Activated T-cell treated with anti-CD3 and anti-CD28 coated beads for 4 hours (primary cell): Measurements from ENCODE around the gene VRK3.
"Not testable (repeated sequence)": the region's sequence is repeated elsewhere in the genome, so short reads cannot be mapped to it uniquely, and the experiment has no call there.

ENCODE experiments used
- DNase-seq: peaks from one replicate; pipeline ENCODE4 v3.0.0-alpha.2; 2020

Gene VRK3, protein sequence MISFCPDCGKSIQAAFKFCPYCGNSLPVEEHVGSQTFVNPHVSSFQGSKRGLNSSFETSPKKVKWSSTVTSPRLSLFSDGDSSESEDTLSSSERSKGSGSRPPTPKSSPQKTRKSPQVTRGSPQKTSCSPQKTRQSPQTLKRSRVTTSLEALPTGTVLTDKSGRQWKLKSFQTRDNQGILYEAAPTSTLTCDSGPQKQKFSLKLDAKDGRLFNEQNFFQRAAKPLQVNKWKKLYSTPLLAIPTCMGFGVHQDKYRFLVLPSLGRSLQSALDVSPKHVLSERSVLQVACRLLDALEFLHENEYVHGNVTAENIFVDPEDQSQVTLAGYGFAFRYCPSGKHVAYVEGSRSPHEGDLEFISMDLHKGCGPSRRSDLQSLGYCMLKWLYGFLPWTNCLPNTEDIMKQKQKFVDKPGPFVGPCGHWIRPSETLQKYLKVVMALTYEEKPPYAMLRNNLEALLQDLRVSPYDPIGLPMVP

DNA sequence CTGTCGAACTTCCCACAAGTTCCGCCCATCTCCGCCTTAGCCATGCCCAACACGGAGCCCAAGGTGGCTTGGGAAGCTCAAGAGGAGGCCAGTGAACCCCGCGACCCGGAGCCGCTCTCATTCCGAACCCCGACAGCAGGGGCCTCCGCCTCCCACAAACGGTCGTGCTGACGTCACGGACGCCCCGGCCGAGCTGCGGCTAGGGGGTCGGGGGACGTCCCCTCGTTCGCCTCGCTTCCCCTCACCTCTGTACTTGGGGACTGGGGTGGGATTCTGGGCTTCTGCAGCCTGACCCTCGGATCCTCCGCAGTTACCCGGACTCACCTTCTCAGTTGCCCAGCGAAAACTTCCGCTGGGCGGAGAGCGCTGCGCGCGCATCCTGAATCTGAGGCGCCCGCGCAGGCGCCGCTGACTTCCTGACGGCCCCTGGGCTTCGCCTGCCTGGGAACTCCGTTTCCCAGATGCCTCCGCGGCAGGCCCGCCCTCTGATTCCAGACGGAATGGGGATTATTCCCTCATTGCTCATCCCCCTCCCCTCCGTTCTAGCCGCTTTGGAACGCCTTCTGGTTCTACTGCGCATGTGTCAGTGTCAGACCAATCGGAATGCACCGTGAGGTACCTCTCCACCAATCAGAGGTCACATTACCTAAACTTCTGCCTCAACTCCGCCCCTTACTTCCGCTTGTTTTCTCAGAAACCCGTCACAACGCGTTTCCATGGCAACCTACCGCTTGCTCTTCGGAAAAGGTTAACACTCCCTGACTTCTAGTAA, at the start of gene VRK3:
VRK3 (minus strand) TSS at position 351 of the 772 bp plus-strand sequence. CDS start 9,210 bp downstream, outside the sequence.
- DNase-seq = peak; percentile 97

DNA sequence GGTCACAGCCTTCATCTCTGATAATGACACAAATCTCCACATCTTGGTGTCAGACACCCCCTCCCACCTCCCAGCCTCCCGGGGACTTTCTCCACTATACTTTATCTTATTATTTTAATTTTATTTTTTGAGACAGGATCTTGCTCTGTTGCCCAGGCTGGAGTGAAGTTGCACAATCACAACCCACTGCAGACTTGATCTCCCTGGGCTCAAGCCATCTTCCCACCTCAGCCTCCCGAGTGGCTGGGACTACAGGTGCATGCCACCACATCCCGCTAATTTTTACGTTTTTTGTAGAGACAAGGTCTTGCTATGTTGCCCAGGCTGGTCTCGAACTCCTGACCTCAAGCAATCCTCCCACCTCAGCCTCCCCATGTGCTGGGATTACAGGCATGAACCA, 43.2 kb upstream of the VRK3 start:
- DNase-seq = not testable (repeated sequence)

DNA sequence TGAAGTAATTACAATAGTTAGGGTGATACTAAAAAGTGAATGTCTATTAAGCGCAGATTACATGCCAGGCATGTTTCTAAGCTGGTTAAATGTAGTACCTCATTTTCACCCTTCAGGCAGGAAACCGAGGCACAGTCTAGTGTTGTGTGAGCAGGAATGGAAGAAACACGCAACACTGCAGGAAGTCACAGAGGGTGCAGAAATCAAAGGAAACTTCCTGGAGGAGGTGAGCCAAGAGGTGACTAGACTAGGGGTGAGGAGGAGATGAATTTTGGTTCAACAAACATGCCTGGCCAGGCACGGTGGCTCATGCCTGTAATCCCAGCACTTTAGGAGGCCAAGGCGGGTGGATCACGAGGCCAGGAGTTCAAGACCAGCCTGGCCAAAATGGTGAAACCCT, 42.4 kb upstream of the VRK3 start:
- DNase-seq = no peak

DNA sequence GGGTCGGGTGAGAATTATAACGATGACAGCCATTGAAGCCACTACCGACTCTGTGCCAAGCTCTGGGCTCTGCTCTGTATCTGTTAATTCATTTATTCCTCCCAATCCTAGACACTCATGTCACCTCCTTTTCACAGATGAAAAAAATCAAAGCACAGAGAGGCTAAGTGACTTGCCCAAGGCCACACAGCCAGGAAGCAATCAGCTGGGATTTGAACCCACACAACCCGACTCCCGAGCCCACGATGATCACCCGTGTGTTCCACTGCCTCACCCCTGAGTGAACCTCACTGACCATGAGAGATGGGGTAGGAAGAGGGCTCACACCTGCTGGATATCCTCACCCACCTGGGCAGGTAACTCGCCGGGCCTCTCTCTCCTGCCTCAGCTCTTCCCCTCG, 40.8 kb upstream of the VRK3 start:
- no peak for DNase-seq

DNA sequence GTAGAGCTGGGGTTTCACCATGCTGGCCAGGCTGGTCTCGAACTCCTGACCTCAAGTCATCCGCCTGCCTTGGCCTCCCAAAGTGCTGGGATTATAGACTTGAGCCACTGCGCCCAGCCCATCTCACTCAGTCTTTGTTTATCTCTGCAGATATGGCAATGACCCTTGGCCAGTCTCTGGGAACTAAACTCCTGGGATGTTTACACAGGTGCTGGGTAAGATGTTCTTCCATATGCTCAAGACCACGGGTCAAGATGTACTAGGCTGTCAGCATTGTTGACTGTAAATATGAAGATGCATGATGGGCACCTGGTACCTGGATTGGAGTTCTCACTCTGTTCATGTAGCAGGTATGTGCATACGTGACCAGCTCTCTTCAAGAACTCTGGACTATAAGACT, 36.5 kb upstream of the VRK3 start:
- DNase-seq = no peak

DNA sequence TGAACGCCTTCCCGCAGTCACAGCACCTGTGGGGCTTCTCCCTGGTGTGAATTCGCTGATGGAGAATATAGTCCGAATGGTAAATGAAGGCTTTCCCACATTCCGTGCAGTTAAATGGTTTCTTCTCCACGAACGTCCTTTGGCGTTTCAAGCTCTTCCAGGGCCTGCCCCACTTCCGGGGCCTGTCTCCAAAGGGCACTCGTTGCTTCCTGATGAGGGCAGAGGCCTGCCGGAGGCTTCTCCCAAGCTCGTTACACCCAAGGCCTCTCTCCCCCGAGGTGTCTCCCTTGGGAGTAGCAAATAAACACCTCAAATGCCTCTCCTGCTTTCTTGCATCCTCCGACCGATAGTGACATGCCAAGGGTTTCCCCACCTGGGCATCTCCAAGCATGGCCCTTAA, 34.9 kb upstream of the VRK3 start:
- no peak for DNase-seq

DNA sequence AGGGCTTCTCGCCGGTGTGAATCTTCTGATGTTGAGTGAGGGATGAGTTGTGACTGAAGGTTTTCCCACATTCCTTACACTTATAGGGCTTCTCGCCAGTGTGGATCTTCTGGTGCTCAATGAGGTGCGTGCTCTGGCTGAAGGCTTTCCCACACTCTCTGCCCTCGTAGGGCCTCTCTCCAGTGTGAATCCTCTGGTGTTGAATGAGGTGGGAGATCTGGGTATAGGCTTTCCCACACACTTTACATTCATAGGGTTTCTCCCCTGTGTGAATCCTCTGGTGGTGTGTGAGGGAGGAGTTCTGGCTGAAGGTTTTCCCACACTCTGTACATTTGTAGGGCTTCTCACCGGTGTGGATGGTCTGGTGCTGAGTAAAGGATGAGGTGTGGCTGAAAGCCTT, 33.9 kb upstream of the VRK3 start:
- no peak for DNase-seq

DNA sequence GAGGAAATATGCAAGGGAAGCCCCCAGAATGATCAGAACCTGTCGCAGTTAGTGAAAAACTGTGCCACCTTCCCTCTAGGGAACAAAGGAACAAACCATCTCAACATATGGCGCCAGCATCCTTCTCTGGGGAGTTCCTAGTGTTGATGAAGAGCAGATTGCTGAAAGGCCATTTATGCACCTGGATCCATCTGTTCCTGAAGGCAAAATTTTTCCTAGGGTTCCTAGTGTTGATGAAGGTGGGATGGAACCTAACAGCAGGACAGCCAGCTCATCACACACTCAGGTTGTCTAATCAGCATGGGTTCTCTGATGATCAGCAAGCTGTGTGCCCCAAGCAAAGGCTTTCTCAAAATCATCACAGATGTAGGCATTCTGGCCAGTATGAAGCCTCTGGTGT, 33.3 kb upstream of the VRK3 start:
- DNase-seq = no peak

DNA sequence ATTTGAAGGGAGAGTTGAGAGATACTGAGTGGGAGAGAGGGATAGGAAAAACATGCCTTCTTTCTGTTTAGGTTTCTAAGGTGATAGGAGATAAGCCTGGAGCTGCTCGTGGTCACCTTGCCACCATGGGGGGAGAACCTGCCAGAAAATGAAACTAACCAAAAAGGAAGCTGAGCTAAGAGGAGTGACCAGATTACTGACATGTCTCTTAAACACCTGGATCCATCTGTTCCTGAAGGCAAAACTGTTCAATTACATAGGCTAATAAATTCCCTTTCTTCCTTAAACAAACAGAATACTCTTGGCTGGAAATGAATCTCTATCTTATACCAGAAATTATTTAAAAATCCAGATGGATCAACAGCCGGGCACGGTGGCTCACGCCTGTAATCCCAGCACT, 27.9 kb upstream of the VRK3 start:
- DNase-seq = no peak

DNA sequence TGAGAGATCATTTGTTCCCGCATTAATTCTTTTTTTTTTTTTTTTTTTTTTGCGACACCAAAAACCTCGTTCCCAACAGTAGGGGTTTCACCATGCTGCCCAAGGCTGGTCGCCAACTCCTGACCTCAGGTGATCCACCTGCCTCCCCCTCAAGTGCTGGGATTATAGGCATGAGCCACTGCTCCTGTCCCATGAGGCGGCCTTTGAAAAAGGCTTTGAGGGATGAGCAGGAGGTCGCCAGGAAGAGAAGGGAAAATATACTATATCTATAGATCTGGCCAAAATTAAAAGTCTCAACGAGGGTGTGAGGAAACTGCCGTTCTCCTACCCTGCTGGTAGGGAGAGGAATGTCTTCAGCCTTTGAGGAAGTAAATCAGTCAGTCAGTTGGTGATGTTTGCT, 26.8 kb upstream of the VRK3 start:
- DNase-seq = no peak

DNA sequence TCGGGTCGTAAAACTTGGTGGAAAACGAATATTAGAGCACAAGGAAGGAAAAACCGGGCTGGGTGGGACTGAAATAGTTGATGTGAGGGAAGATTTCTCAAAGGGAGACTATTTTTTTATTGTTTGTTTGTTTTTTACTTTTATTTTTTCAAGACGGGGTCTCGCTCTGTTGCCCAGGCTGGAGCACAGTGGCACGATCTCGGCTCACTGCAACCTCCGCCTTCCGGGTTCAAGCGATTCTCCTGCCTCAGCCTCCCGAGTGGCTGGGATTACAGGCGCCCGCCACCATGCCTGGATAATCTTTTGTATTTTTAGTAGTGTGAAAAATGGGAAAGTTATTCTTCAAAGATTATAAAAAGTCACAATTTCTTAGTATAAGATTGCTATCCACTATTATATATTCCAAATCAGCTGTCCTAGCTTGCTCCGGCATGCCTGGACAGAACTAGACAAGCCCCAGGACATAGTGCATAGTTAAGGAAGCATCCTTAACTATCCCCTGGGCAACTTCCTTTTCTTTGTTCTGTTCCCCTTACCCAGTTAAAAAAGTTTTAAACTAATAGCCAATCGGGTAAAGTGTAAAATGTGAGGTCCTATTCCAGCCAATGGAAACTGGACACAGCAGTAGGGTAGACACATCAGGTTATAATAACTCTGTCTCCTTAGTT, 26.2 kb upstream of the VRK3 start:
- not testable (repeated sequence) for DNase-seq

DNA sequence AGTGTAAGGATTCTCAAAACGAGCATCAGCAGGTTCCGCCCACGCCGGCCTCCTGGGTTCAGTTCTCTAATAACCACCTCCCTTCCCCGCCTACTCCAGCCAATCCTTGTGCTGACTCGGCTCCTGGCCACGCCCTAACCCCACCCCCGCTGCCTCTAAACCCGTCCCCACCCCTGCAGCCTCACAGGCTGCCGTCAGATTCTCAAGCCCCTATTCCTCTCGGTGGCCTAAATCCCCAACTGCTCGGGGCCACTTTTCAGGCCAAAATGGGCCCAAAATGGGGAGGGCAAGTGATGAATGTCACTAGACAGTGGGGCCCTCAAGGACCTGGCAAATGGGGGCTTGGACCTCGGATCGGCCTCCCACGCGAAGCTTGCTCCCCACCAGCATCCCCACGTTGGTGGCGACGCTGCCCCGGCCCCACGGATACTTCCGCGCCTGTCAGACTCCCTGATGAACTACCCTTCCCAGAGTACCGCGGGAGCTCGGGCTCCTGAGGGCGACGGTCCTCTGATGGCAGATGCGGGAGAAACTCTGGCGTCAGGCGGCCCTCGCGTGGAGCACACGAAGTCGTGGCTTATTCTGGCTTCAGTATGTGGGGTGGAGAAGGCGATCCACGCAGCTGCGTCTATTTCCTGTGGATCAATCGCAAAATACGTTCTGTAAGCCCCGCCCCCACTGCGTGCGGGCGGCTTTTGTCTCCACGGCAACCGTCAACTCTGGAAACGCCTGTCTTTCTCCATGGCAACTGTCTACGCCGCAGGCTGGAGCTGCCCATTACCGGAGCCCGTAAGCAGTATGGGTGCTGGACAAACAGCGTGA, 25.4 kb upstream of the VRK3 start:
- DNase-seq = peak; percentile 90

DNA sequence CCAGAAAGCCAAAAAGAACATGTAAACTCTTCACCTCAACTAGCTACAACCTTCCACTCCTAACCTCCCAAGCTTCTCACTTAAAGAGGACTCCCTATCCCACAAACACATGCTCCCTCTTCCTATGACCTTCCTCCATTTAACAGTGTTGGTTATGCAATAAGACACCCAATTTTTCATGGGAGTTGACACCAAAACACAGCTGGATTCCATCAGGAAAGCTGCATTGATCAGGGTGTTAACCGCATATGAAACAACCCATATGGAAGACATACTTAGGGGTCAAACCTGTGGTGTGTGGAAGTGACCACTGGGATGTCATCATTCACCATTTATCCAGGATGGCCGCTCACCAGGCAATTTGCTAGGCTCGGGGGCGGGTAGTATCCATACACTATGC, 22.5 kb upstream of the VRK3 start:
- no peak for DNase-seq

DNA sequence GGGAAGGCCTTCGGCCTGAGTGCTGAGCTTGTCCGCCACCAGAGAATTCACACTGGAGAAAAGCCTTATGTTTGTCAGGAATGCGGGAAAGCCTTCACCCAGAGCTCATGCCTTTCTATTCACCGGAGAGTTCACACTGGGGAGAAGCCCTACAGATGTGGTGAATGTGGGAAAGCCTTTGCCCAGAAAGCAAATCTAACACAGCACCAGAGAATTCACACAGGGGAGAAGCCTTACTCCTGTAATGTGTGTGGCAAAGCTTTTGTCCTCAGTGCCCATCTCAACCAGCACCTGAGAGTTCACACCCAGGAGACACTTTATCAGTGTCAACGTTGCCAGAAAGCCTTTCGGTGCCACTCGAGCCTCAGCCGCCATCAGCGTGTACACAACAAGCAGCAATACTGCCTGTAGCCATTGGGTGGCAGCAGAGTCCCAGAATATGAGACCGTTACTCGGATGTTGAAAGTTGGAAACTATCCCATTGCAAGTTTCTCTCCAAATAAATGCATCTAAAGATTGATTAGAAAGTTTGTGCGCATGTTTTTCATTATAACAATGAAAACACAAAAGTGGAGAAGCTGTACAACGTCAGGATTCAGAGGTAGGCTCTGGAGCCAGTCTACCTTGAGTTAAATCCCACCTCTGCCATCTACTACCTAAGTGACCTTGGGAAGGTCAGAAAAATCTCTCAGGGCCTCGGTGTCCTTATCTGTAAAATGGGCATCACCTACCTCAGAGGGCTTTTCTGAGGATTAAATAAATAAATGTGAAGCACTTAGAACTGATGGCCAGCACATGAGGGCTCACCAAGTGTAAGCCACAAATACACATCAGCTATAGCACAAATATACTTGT, 21.7 kb upstream of the VRK3 start:
- peak; percentile 56 for DNase-seq

DNA sequence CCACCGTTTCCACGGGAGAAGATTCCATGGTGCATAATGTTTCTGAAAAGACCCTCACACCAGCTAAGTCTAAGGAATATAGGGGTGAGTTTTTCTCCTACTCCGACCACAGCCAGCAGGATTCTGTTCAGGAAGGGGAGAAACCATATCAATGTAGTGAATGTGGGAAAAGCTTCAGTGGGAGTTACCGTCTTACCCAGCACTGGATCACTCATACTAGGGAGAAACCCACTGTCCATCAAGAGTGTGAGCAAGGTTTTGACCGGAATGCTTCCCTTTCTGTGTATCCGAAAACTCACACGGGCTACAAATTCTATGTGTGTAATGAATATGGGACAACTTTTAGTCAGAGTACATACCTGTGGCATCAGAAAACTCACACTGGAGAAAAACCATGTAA, 19.8 kb upstream of the VRK3 start:
- no peak for DNase-seq

DNA sequence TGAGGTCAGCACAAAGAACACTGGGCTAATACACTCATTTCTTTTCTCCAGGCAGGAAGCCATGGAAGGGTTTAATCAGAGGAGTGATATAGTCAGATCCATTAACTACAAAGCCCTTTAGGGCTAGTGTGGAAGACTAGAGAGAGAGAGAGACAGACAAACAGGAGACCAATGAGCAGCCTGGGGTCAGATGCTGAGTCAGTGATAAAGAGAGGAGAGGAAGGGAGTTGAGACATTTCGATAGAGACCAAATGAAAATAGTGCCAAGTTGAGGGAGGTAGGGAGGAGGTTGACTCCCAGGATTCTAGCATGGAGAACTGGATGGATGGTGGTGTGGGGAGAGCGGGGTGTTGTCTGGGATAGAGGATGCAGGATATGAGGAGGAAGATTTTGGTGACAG, 18.8 kb upstream of the VRK3 start:
- no peak for DNase-seq

DNA sequence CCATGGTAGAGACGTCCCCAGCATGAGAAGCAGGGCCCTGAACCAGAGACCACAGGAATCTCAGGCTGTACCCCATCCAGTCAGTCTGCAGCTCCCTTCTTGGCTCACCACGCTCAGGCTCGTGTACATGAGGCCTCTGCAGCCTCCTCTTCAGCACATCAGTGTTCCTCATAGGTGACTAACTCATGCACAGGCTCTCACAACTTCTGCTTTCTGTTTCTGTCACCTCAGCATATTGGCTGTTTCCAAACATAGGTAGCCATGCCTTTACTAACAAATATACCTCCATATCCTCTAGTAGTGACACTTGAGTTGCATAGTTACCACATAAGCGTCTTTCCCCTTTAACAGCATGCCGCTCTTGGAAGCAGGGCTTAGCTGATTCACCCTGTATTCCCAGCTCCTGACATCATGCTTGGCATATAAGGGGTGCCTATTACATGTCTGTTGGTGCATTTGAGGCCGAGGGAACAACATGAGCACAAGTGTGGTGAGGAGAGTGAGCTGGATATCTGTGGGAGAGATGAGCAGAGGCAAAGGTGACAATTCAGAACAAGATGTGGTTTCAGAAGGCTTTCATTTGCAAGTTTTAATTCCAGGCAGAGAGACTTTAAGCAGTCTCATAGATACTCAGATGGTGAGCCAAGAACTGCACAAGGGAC, 17.3 kb upstream of the VRK3 start:
- DNase-seq = no peak

DNA sequence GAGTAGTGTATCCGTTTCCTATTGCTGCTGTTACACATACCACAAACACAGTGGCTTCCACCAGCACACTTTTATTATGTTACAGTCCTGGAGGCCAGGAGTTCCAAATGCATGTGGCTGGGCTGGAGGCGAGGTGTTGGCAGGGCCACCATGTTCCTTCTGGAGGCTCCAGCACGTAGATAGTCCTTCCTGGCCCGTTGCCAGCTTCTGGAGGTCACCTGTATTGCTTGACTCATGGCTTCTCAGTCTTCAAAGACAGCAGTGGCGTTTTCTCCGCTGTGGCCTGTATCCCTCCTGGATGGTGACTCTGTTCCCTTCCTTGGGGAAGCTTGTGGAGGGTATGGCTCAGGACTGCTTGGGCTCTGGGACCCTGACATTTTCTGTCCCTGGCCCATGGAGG, 15.8 kb upstream of the VRK3 start:
- no peak for DNase-seq

DNA sequence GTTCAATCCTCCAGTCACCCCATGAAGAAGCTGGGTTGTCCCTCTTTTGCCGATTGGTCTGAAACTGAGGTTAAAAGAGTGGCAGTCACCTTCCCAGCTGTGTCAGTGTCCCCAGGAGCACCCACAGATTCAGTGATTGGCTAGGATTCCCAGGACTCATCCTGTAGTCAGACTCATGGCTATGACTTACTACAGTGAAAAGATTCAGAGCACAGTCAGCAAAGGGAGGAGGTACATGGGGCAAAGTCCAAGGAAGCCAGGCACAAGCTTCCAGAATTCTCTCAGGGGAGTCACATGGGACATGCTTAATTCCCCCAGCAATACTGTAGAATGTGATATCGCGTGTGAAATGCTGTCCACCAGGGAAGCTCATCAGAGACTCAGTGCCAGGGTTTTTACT, 14.8 kb upstream of the VRK3 start:
- no peak for DNase-seq

DNA sequence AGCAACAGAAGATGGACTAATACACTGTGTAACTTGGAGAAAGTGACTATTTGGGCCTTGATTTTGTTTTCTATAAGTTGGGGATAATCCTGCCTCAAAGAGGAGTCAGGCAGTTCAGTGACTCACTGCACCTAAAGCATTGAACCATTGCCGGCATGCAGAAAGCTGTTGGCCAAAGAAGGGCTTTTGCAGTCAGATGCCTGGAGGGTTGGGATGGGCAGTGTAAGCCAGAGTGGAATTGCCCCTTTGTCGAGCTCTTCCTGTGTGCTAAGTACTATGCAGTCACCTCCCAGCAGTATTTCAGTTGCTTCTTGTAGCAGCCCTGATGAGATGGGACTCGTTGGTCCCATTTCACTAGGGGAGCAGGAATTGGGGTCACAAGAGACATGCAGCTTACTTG, 11.7 kb upstream of the VRK3 start:
- DNase-seq = no peak

DNA sequence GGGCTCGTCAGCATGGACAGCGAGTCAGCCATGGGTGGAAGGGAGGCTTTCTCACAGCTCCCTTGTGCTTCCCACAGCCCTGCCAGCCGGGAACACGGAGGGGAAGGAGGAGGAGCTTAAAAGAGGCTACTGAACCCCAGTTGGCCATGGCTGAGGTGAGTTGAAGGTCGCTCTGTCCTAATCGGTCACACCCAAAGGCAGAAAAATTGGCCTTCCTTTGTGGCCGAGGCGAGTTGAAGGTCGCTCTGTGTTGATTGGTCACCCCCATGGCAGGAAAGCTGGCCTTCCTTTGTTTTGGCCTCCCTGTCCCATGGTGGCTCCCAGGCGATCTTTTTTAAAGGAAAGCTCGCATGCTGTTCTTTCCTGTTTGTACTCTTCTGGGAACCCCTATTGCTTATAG, 5.8 kb upstream of the VRK3 start:
- no peak for DNase-seq
